GM12864 (cell line): Measurements from ENCODE around the gene STRBP.
A peak's percentile ranks its signal among the peaks of the same experiment; 100 is the strongest.

ENCODE experiments used
- DNase-seq: peaks from one replicate; pipeline ENCODE4 v3.0.0-alpha.2; 2011; ENCODE audit warnings: low read depth
- H3K4me3 ChIP-seq: 2 replicates; pipeline ENCODE4 v1.5.1; 2011; ENCODE audit warnings: mild to moderate bottlenecking, low read depth, low read length, control low read depth
- TF ChIP-seq, protein P1 (sequence below): IDR thresholded peaks from 2 replicates; pipeline ENCODE4 v1.5.1; 2011; ENCODE audit warnings: low read depth, mild to moderate bottlenecking, moderate library complexity, low read length, control low read depth, inconsistent platforms; ENCODE audit errors: missing control alignments

Gene STRBP

DNA sequence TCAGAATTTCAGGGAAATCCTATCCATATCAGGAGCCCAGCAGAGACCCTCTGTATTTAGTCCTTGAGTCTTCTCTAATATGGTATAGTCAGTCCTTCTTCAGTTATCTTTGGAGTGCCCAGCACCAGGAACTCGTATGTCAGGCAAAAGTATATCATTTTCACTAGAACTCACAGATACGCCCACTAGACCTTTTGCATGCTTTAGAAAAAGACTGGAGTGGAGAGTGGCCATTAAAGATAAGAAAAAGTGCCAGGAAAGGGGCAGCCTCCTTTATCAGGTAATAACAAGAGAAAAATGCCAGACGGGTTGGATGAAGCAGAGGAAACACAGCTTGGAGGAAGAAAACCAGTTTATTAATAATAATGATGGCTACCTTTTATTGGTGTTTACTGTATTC is 171.4 kb downstream of the STRBP start:
- TF ChIP-seq, protein P1, sequence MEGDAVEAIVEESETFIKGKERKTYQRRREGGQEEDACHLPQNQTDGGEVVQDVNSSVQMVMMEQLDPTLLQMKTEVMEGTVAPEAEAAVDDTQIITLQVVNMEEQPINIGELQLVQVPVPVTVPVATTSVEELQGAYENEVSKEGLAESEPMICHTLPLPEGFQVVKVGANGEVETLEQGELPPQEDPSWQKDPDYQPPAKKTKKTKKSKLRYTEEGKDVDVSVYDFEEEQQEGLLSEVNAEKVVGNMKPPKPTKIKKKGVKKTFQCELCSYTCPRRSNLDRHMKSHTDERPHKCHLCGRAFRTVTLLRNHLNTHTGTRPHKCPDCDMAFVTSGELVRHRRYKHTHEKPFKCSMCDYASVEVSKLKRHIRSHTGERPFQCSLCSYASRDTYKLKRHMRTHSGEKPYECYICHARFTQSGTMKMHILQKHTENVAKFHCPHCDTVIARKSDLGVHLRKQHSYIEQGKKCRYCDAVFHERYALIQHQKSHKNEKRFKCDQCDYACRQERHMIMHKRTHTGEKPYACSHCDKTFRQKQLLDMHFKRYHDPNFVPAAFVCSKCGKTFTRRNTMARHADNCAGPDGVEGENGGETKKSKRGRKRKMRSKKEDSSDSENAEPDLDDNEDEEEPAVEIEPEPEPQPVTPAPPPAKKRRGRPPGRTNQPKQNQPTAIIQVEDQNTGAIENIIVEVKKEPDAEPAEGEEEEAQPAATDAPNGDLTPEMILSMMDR = no peak
- no peak overlapping the region for H3K4me3 ChIP-seq
- no peak for DNase-seq

DNA sequence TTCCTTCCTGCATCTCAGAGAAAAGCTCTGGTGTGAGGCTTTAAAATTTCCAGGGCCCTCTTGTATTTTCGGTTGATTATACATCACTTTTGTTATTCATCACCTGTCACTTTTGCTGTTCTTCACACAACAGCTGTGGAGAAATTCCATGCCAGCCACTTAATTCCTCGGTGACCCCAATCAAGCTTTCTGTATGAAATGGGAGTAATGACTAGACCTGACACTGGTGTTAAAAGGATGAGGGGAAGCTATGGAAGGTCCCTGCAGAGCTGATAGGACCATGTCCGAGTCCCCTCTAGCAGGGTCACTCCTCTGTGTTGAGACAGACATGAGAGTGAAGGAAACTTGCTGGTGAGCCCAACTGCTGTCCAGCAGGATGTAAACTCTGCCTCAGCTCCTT is 175.2 kb downstream of the STRBP start:
- TF ChIP-seq, protein P1 = no peak
- DNase-seq = no peak
- no peak overlapping the region for H3K4me3 ChIP-seq

DNA sequence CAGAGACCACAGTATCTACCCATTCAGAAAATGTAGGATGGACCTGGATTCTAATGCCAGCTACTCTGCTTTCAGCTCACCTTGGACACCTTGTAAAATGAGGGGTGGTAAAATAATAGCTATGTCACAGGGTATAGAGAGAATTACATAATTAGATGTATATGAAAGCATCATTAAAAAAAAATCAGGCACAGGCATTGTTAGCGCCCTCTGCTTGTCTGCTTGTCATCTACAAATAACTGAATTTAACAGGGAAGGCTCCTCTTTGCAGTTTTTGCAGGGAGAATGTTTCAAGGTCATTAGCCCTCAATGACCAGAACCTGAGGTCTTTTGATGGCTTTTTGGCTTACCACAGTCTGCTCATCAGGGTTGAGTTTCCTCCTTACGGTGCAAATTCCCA is 176.9 kb downstream of the STRBP start:
- no peak overlapping the region for H3K4me3 ChIP-seq
- no peak for DNase-seq
- TF ChIP-seq, protein P1 = peak; percentile 40

DNA sequence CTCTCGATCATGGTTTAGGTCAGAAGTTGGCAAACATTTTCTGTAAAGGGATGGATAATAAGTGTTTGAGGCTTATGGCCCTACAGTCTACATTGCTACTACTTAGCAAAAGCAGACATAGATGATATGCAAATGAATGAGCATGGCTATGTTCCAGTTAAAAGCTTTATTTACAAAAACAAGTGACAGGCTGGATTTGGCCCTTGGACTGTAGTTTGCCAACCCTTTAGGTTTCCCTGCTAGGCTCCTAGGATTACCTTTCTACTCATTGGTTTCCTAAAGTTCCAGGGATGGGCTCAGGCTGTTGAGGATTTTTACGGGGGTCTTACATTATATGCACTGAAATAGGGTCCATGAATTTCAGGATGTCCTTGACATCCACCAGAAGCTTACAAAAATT is 177.4 kb downstream of the STRBP start:
- DNase-seq = no peak
- TF ChIP-seq, protein P1 = no peak
- no peak overlapping the region for H3K4me3 ChIP-seq

DNA sequence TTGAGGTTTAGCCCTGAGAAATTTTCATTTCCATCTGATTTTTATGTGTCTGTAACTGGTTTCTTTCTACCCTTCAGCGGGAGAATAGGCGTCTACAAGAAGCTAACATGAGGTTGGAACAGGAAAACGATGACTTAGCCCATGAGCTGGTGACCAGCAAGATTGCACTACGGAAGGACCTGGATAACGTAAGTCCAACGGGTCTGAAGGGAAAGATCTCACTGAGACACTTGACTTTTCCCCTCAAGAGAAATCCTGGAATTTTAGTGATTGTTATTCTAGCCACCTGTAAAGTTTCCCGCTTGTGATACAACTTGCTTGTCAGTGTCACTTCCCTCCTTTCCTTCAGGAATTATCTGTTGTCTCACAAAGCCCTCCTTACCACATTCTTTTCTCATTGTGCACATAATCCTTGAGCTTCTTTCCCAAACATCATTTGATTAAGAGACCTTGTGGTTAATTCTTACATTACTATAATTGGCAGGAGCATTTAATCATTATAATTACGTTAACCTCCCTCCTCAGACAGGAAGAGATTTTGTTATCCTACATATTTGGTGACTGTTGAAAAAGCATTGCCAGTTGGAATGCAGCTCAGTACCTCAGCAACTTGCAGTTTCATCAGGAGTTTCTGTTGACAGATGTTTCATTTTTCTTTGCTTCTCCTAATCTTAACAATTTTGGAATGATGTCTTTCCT is 178.0 kb downstream of the STRBP start:
- TF ChIP-seq, protein P1 = no peak
- no peak for DNase-seq
- no peak overlapping the region for H3K4me3 ChIP-seq

DNA sequence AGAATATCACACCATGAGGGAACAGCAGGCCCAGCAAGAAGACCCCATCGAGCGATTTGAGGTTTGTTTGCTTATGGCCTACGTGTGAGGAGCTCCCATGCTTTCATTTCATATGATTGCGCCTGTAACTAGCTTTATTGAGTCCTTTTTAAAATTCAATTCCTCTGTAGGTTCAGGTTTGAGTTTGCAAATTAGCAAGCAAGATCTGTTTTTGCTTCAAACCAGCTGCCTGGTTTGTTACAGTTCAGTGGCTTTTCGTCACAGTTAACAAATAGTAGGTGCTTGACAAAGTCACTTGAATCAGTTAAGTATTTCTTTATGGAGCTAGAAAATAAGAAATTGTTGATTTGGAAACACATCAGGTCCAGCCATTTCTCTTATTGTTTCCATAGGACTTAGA is 178.6 kb downstream of the STRBP start:
- no peak for DNase-seq
- H3K4me3 ChIP-seq = no peak overlapping the region
- TF ChIP-seq, protein P1 = no peak

DNA sequence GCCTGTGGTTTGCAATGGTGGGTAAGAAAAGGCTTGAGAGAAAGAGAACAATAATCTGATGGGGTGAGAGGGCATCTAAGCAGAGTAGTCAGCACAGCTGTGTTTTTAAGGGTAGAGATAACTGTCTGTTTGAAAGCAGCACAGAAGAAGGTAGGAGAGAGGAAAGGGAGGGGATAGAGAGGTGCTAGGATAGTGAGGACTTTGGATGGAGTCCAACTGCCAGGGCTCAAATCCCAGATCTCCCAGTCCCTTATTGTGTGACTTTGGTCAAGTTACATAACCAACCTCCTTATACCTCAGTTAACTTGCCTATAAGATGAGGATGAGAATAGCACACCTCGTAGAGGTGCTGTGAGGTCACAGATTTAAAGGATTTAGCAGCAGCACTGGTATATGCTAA is 179.3 kb downstream of the STRBP start:
- no peak overlapping the region for H3K4me3 ChIP-seq
- TF ChIP-seq, protein P1 = no peak
- DNase-seq = no peak
